Measurements from ENCODE around the gene ALDOA. TPM values are rescaled to one million over a fixed set of nuclear protein-coding genes. Genes with fewer than 3 reads are reported as not detected.
A peak's percentile ranks its signal among the peaks of the same experiment; 100 is the strongest.

Gene ALDOA
- total RNA-seq, 1 donor from 2014 or later = 810 TPM

- TF ChIP-seq CTCF (IDR thresholded peaks at IDR 0.05) (no peak), POLR2A (IDR thresholded peaks at IDR 0.05) (no peak), POLR2AphosphoS5 (IDR thresholded peaks at IDR 0.05; ENCODE audit: insufficient read depth in 1 of 2, low read depth in 1 of 2) (no peak)
- no peak for DNase-seq (ENCODE audit: extremely low spot score in 2 of 2)
- Histone ChIP-seq H3K27ac (no peak overlapping the region), H3K4me3 (no peak overlapping the region), H3K9me3 (no peaks in the 10 kb centered on the region), H3K27me3 (no peaks in the 10 kb centered on the region), H3K36me3 (peaks cover 0 to 4% of the 10 kb centered on the region in 2 donors), H3K4me1 (peaks cover 24% of the 10 kb centered on the region)
- intact Hi-C loops (cut with DNase I) = loop anchor here (10.0 kb wide), 1 partner anchor 344 kb away; the partner anchor contains the start of gene ZNF771
These were observed 4.6 kb upstream of the ALDOA start for GRCh38 chr16:30060836-30061554.

- no peaks in the 10 kb centered on the region for H3K9me3 ChIP-seq
- H3K27me3 ChIP-seq = no peaks in the 10 kb centered on the region
- peak overlapping the region; percentile 99 for H3K27ac ChIP-seq
- intact Hi-C loops (cut with DNase I) = loop anchor here (10.0 kb wide), 1 partner anchor 341 kb away; the partner anchor contains the start of gene ZNF771
- DNase-seq (ENCODE audit: extremely low spot score in 2 of 2) = no peak
- peak overlapping the region; percentile 90 to 100 for H3K4me3 ChIP-seq
- TF ChIP-seq CTCF (IDR thresholded peaks at IDR 0.05) = no peak
- TF ChIP-seq POLR2A (IDR thresholded peaks at IDR 0.05) = no peak
- no peak for TF ChIP-seq POLR2AphosphoS5 (IDR thresholded peaks at IDR 0.05; ENCODE audit: insufficient read depth in 1 of 2, low read depth in 1 of 2)
- peaks cover 46% of the 10 kb centered on the region for H3K4me1 ChIP-seq
- H3K36me3 ChIP-seq = peaks cover 0 to 17% of the 10 kb centered on the region in 2 donors
These were observed 2.2 kb upstream of the ALDOA start for GRCh38 chr16:30063278-30063892.

GRCh38 chr16:30063893-30064728 is 1.4 kb upstream of the ALDOA start:
- no peaks in the 10 kb centered on the region for H3K9me3 ChIP-seq
- H3K27ac ChIP-seq = peak overlapping the region; percentile 99
- TF ChIP-seq CTCF (IDR thresholded peaks at IDR 0.05) = peak in 2 of 3 experiments; percentile 13 to 54
- TF ChIP-seq POLR2AphosphoS5 (IDR thresholded peaks at IDR 0.05; ENCODE audit: insufficient read depth in 1 of 2, low read depth in 1 of 2) = peak; percentile 53 to 61
- TF ChIP-seq POLR2A (IDR thresholded peaks at IDR 0.05) = no peak
- intact Hi-C loops (cut with DNase I) = loop anchor here (10.0 kb wide), 1 partner anchor 341 kb away; the partner anchor contains the start of gene ZNF771
- peaks cover 53% of the 10 kb centered on the region for H3K4me1 ChIP-seq
- H3K27me3 ChIP-seq = no peaks in the 10 kb centered on the region
- no peak for DNase-seq (ENCODE audit: extremely low spot score in 2 of 2)
- peak overlapping the region; percentile 90 to 100 for H3K4me3 ChIP-seq
- peaks cover 0 to 24% of the 10 kb centered on the region in 2 donors for H3K36me3 ChIP-seq

- Histone ChIP-seq H3K27me3 (no peaks in the 10 kb centered on the region), H3K9me3 (no peaks in the 10 kb centered on the region), H3K4me1 (peaks cover 59% of the 10 kb centered on the region), H3K36me3 (peaks cover 0 to 27% of the 10 kb centered on the region in 2 donors), H3K27ac (peak overlapping the region; percentile 99), H3K4me3 (peak overlapping the region; percentile 90 to 100)
- intact Hi-C loops (cut with DNase I) = loop anchor here (5.0 to 10.0 kb wide), 2 partner anchors 252 to 340 kb away; partner anchors contain the start of genes PRRT2 and ZNF771
- TF ChIP-seq POLR2AphosphoS5 (IDR thresholded peaks at IDR 0.05; ENCODE audit: insufficient read depth in 1 of 2, low read depth in 1 of 2) = no peak
- TF ChIP-seq POLR2A (IDR thresholded peaks at IDR 0.05) = no peak
- no peak for TF ChIP-seq CTCF (IDR thresholded peaks at IDR 0.05)
- DNase-seq (ENCODE audit: extremely low spot score in 2 of 2) = no peak
These were observed 845 bp upstream of the ALDOA start for GRCh38 chr16:30064729-30065101.

Measured in vagina (tissue), 2 donors.